ENCODE data around the gene POTEJ.
"Not testable (repeated sequence)": the region's sequence is repeated elsewhere in the genome, so short reads cannot be mapped to it uniquely, and the experiment has no call there.

The POTEJ gene

GRCh38 chr2:130611140-130611539, at the start of gene POTEJ:
POTEJ (plus strand) TSS chr2:130611440; CDS start chr2:130611533, 93 bp downstream.
- not testable (repeated sequence) for H3K27me3 ChIP-seq (ENCODE audit: insufficient read depth, low read length, poor library complexity); H3K9me3 ChIP-seq (ENCODE audit: insufficient read depth, low read length, severe bottlenecking); H3K27ac ChIP-seq (ENCODE audit: low read length); ATAC-seq (ENCODE audit: insufficient read depth, low read depth); H3K9ac ChIP-seq (ENCODE audit: low read depth, low read length); H3K4me3 ChIP-seq (ENCODE audit: low read depth in 1 of 2, low read length in 2 of 2); H4K20me1 ChIP-seq (ENCODE audit: insufficient read depth, low read length); H3K4me1 ChIP-seq (ENCODE audit: insufficient read depth, low read length); H3K36me3 ChIP-seq (ENCODE audit: insufficient read depth, low read length); DNase-seq; H3K4me2 ChIP-seq (ENCODE audit: insufficient read depth, low read length); H2AFZ ChIP-seq (ENCODE audit: low read depth, low read length); H3K79me2 ChIP-seq (ENCODE audit: insufficient read depth, low read length)

- H3K4me2 ChIP-seq (ENCODE audit: insufficient read depth, low read length); DNase-seq; H3K27me3 ChIP-seq (ENCODE audit: insufficient read depth, low read length, poor library complexity); H3K36me3 ChIP-seq (ENCODE audit: insufficient read depth, low read length); H3K79me2 ChIP-seq (ENCODE audit: insufficient read depth, low read length); H3K4me1 ChIP-seq (ENCODE audit: insufficient read depth, low read length); ATAC-seq (ENCODE audit: insufficient read depth, low read depth); H3K4me3 ChIP-seq (ENCODE audit: low read depth in 1 of 2, low read length in 2 of 2); H3K9me3 ChIP-seq (ENCODE audit: insufficient read depth, low read length, severe bottlenecking); H4K20me1 ChIP-seq (ENCODE audit: insufficient read depth, low read length); H3K9ac ChIP-seq (ENCODE audit: low read depth, low read length); H3K27ac ChIP-seq (ENCODE audit: low read length); H2AFZ ChIP-seq (ENCODE audit: low read depth, low read length): not testable (repeated sequence)
Measured at GRCh38 chr2:130566165-130566564, 45.1 kb upstream of the POTEJ start.

GRCh38 chr2:130571929-130572328, 39.3 kb upstream of the POTEJ start:
- not testable (repeated sequence) for ATAC-seq (ENCODE audit: insufficient read depth, low read depth); H2AFZ ChIP-seq (ENCODE audit: low read depth, low read length); H3K27me3 ChIP-seq (ENCODE audit: insufficient read depth, low read length, poor library complexity); H3K9me3 ChIP-seq (ENCODE audit: insufficient read depth, low read length, severe bottlenecking); H3K9ac ChIP-seq (ENCODE audit: low read depth, low read length); H3K4me1 ChIP-seq (ENCODE audit: insufficient read depth, low read length); DNase-seq; H3K4me3 ChIP-seq (ENCODE audit: low read depth in 1 of 2, low read length in 2 of 2); H3K27ac ChIP-seq (ENCODE audit: low read length); H4K20me1 ChIP-seq (ENCODE audit: insufficient read depth, low read length); H3K79me2 ChIP-seq (ENCODE audit: insufficient read depth, low read length); H3K36me3 ChIP-seq (ENCODE audit: insufficient read depth, low read length); H3K4me2 ChIP-seq (ENCODE audit: insufficient read depth, low read length)

DNA sequence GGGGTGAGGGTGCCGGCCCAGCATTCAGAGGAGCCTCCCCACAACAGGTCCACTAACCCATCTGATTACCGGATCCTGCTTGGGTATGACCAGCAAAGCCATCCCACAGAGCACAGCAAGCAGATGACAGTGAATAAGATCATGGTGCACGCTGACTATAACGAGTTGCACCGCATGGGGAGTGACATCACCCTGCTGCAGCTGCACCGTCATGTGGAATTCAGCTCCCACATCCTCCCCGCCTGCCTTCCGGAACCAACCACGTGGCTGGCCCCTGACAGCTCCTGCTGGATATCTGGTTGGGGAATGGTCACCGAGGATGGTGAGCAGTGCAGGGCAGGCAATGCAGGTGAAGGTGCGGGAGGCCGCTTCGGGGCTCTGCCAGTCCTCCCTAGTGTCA, 37.0 kb upstream of the POTEJ start:
- H3K9ac ChIP-seq (ENCODE audit: low read depth, low read length); H3K36me3 ChIP-seq (ENCODE audit: insufficient read depth, low read length); H3K79me2 ChIP-seq (ENCODE audit: insufficient read depth, low read length); H3K4me1 ChIP-seq (ENCODE audit: insufficient read depth, low read length); H3K4me3 ChIP-seq (ENCODE audit: low read depth in 1 of 2, low read length in 2 of 2); H3K27ac ChIP-seq (ENCODE audit: low read length); H3K27me3 ChIP-seq (ENCODE audit: insufficient read depth, low read length, poor library complexity); H2AFZ ChIP-seq (ENCODE audit: low read depth, low read length); DNase-seq; H3K4me2 ChIP-seq (ENCODE audit: insufficient read depth, low read length); H4K20me1 ChIP-seq (ENCODE audit: insufficient read depth, low read length); ATAC-seq (ENCODE audit: insufficient read depth, low read depth); H3K9me3 ChIP-seq (ENCODE audit: insufficient read depth, low read length, severe bottlenecking): not testable (repeated sequence)

- not testable (repeated sequence) for H3K4me3 ChIP-seq (ENCODE audit: low read depth in 1 of 2, low read length in 2 of 2); DNase-seq
- peak; percentile 64; the same call in 1 of the 3 replicates for ATAC-seq (ENCODE audit: insufficient read depth, low read depth)
Measured at GRCh38 chr2:130576209-130576784, 34.9 kb upstream of the POTEJ start.

GRCh38 chr2:130577559-130577958, 33.7 kb upstream of the POTEJ start:
- ATAC-seq (ENCODE audit: insufficient read depth, low read depth); H3K27ac ChIP-seq (ENCODE audit: low read length); H3K4me2 ChIP-seq (ENCODE audit: insufficient read depth, low read length); H2AFZ ChIP-seq (ENCODE audit: low read depth, low read length); H3K9me3 ChIP-seq (ENCODE audit: insufficient read depth, low read length, severe bottlenecking); H3K36me3 ChIP-seq (ENCODE audit: insufficient read depth, low read length); H3K9ac ChIP-seq (ENCODE audit: low read depth, low read length); H3K27me3 ChIP-seq (ENCODE audit: insufficient read depth, low read length, poor library complexity); H4K20me1 ChIP-seq (ENCODE audit: insufficient read depth, low read length); H3K4me3 ChIP-seq (ENCODE audit: low read depth in 1 of 2, low read length in 2 of 2); H3K79me2 ChIP-seq (ENCODE audit: insufficient read depth, low read length); DNase-seq; H3K4me1 ChIP-seq (ENCODE audit: insufficient read depth, low read length): not testable (repeated sequence)

More at GRCh38 chr2:130576209-130576784, 34.9 kb upstream of the POTEJ start:
- not testable (repeated sequence) for H4K20me1 ChIP-seq (ENCODE audit: insufficient read depth, low read length); H3K27me3 ChIP-seq (ENCODE audit: insufficient read depth, low read length, poor library complexity); H3K4me1 ChIP-seq (ENCODE audit: insufficient read depth, low read length); H2AFZ ChIP-seq (ENCODE audit: low read depth, low read length); H3K27ac ChIP-seq (ENCODE audit: low read length); H3K4me2 ChIP-seq (ENCODE audit: insufficient read depth, low read length); H3K9ac ChIP-seq (ENCODE audit: low read depth, low read length); H3K79me2 ChIP-seq (ENCODE audit: insufficient read depth, low read length); H3K9me3 ChIP-seq (ENCODE audit: insufficient read depth, low read length, severe bottlenecking); H3K36me3 ChIP-seq (ENCODE audit: insufficient read depth, low read length)

DNA sequence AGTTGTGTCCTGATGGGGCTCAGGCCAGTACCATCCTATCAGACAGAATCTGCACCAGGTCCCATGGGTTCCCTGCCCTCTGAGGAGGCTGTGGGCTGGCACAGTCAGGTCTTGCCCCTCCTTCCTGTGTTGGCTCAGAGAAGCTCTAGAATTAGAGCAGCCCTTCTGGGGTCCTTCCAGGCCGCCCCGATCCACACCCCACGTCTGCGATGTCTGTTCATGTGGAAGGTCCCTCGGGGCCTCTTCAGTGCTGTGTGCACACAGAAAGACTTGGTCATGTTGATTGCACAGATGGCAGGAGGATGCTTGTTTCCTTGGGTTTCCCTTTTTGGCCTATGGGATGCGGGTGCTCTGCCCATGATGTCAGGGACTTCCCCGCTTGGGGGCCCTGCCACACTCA, 32.1 kb upstream of the POTEJ start:
- H3K27ac ChIP-seq (ENCODE audit: low read length); H3K4me2 ChIP-seq (ENCODE audit: insufficient read depth, low read length); H3K9ac ChIP-seq (ENCODE audit: low read depth, low read length); H3K27me3 ChIP-seq (ENCODE audit: insufficient read depth, low read length, poor library complexity); H3K36me3 ChIP-seq (ENCODE audit: insufficient read depth, low read length); H2AFZ ChIP-seq (ENCODE audit: low read depth, low read length); H3K9me3 ChIP-seq (ENCODE audit: insufficient read depth, low read length, severe bottlenecking); H3K4me3 ChIP-seq (ENCODE audit: low read depth in 1 of 2, low read length in 2 of 2); H3K4me1 ChIP-seq (ENCODE audit: insufficient read depth, low read length); ATAC-seq (ENCODE audit: insufficient read depth, low read depth); H3K79me2 ChIP-seq (ENCODE audit: insufficient read depth, low read length); H4K20me1 ChIP-seq (ENCODE audit: insufficient read depth, low read length); DNase-seq: not testable (repeated sequence)

GRCh38 chr2:130581491-130581890, 29.7 kb upstream of the POTEJ start:
- not testable (repeated sequence) for DNase-seq; H3K27ac ChIP-seq (ENCODE audit: low read length); H2AFZ ChIP-seq (ENCODE audit: low read depth, low read length); H4K20me1 ChIP-seq (ENCODE audit: insufficient read depth, low read length); H3K79me2 ChIP-seq (ENCODE audit: insufficient read depth, low read length); H3K36me3 ChIP-seq (ENCODE audit: insufficient read depth, low read length); H3K9ac ChIP-seq (ENCODE audit: low read depth, low read length); H3K27me3 ChIP-seq (ENCODE audit: insufficient read depth, low read length, poor library complexity); H3K9me3 ChIP-seq (ENCODE audit: insufficient read depth, low read length, severe bottlenecking); H3K4me2 ChIP-seq (ENCODE audit: insufficient read depth, low read length); H3K4me1 ChIP-seq (ENCODE audit: insufficient read depth, low read length); H3K4me3 ChIP-seq (ENCODE audit: low read depth in 1 of 2, low read length in 2 of 2); ATAC-seq (ENCODE audit: insufficient read depth, low read depth)

All from DND-41 (cell line).